Suprapubic skin (tissue), 4 donors: ENCODE measurements around the gene DMRT2.

Experiments used
- POLR2A ChIP-seq, 2 donors: fragments of 450-650 bp; IDR thresholded peaks; one replicate each; pipeline ENCODE4 v1.6.1; 2017; ENCODE audit warnings: antibody characterized with exemption in 2 of 2, mild to moderate bottlenecking in 2 of 2, moderate library complexity in 2 of 2
- POLR2AphosphoS5 ChIP-seq, 3 donors: sonication (generic); formaldehyde crosslinking; IDR thresholded peaks; one replicate each; pipeline ENCODE4 v1.6.1; 2017; ENCODE audit warnings: antibody characterized with exemption in 3 of 3
- TF ChIP-seq, protein P1 (sequence below), 2 donors: fragments of 200-600 bp in 1 of 2; fragments of 450-650 bp in 1 of 2; sonication (generic) in 1 of 2; IDR thresholded peaks; one replicate each; pipeline ENCODE4 v1.5.1; 2016 to 2019; ENCODE audit warnings: antibody characterized with exemption in 2 of 2, mild to moderate bottlenecking in 1 of 2, moderate library complexity in 1 of 2

DNA sequence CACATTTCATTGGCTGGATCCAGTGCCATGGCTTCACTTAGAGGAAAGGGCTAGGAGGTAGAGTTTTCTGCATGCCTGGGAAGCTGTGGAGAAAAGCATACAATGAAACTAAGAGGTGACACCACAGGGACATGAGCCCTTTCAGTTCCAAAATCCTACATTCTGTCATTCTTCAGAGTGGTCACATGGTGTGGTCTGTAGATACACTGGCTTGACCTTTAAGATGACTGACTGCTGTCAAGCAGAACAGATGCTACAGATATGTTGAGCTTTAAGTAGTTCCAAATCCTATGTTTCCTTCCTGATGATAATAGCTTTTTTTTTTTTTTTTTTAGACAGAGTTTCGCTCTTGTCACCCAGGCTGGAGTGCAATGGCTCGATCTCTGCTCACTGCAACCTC lies 47.5 kb upstream of the DMRT2 start:
- TF ChIP-seq, protein P1, sequence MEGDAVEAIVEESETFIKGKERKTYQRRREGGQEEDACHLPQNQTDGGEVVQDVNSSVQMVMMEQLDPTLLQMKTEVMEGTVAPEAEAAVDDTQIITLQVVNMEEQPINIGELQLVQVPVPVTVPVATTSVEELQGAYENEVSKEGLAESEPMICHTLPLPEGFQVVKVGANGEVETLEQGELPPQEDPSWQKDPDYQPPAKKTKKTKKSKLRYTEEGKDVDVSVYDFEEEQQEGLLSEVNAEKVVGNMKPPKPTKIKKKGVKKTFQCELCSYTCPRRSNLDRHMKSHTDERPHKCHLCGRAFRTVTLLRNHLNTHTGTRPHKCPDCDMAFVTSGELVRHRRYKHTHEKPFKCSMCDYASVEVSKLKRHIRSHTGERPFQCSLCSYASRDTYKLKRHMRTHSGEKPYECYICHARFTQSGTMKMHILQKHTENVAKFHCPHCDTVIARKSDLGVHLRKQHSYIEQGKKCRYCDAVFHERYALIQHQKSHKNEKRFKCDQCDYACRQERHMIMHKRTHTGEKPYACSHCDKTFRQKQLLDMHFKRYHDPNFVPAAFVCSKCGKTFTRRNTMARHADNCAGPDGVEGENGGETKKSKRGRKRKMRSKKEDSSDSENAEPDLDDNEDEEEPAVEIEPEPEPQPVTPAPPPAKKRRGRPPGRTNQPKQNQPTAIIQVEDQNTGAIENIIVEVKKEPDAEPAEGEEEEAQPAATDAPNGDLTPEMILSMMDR (IDR thresholded peaks at IDR 0.05) = no peak
- TF ChIP-seq POLR2A (IDR thresholded peaks at IDR 0.05) (no peak), POLR2AphosphoS5 (IDR thresholded peaks at IDR 0.05) (no peak)
